Embryonic facial prominence (tissue), 1 donor: ENCODE results near the gene KCNK15.

ENCODE experiments used
- DNase-seq: peaks from one replicate; pipeline ENCODE4 v3.0.0-alpha.2; 2016; ENCODE audit errors: extremely low spot score

Gene KCNK15

GRCh38 chr20:44736170-44737021, 9.3 kb upstream of the KCNK15 start:
- DNase-seq = peak; percentile 53

- DNase-seq = no peak
These were observed 8.5 kb upstream of the KCNK15 start for GRCh38 chr20:44737116-44737515.

- DNase-seq = no peak
These were observed 6.7 kb upstream of the KCNK15 start for GRCh38 chr20:44738813-44739477.

- no peak for DNase-seq
These were observed 5.7 kb upstream of the KCNK15 start for GRCh38 chr20:44739942-44740341.

- DNase-seq = no peak
These were observed 3.2 kb upstream of the KCNK15 start for GRCh38 chr20:44742304-44743079.

GRCh38 chr20:44743080-44743701, 2.5 kb upstream of the KCNK15 start:
- no peak for DNase-seq

- DNase-seq = no peak
These were observed 1.6 kb upstream of the KCNK15 start for GRCh38 chr20:44743916-44744655.

GRCh38 chr20:44745122-44745597, 505 bp upstream of the KCNK15 start:
- no peak for DNase-seq

GRCh38 chr20:44746367-44747165, 901 bp downstream of the KCNK15 start:
- DNase-seq = no peak

- peak; percentile 42 for DNase-seq
These were observed 1.7 kb downstream of the KCNK15 start for GRCh38 chr20:44747166-44748004.

GRCh38 chr20:44748005-44748370, 2.3 kb downstream of the KCNK15 start:
- DNase-seq = no peak

- no peak for DNase-seq
These were observed 4.6 kb downstream of the KCNK15 start for GRCh38 chr20:44750081-44750805.

- no peak for DNase-seq
These were observed 6.7 kb downstream of the KCNK15 start for GRCh38 chr20:44752099-44752931.

GRCh38 chr20:44754554-44754953, 8.9 kb downstream of the KCNK15 start:
- no peak for DNase-seq

- DNase-seq = no peak
These were observed 10.5 kb downstream of the KCNK15 start for GRCh38 chr20:44756011-44756688.

- no peak for DNase-seq
These were observed 11.3 kb downstream of the KCNK15 start for GRCh38 chr20:44756956-44757355.
